Vagina (tissue), 2 donors: ENCODE measurements around the gene FAM219A.

Experiments used
- CTCF ChIP-seq, 3 experiments: fragments of 450-650 bp in 2 of 3; fragments of 200-600 bp in 1 of 3; sonication (generic) in 1 of 3; IDR thresholded peaks; one replicate each; pipeline ENCODE4 v1.5.1; 2017 to 2019; ENCODE audit warnings: antibody characterized with exemption in 3 of 3, mild to moderate bottlenecking in 2 of 3, moderate library complexity in 2 of 3
- POLR2A ChIP-seq, 2 donors: fragments of 450-650 bp; IDR thresholded peaks; one replicate each; pipeline ENCODE4 v1.6.1; 2017; ENCODE audit warnings: antibody characterized with exemption in 2 of 2, mild to moderate bottlenecking in 2 of 2, moderate library complexity in 2 of 2
- POLR2AphosphoS5 ChIP-seq, 2 donors: sonication (generic); formaldehyde crosslinking; IDR thresholded peaks; one replicate each; pipeline ENCODE4 v1.9.0; 2017; ENCODE audit warnings: antibody characterized with exemption in 2 of 2, mild to moderate bottlenecking in 2 of 2, low read depth in 1 of 2; ENCODE audit not compliant: insufficient read depth in 1 of 2

GRCh38 chr9:34479431-34479866 lies 21.1 kb upstream of the FAM219A start:
- TF ChIP-seq CTCF (IDR thresholded peaks at IDR 0.05) (no peak), POLR2AphosphoS5 (IDR thresholded peaks at IDR 0.05; ENCODE audit: insufficient read depth in 1 of 2, low read depth in 1 of 2) (no peak), POLR2A (IDR thresholded peaks at IDR 0.05) (no peak)
